Measurements from ENCODE around the gene MVD.

The MVD gene

DNA sequence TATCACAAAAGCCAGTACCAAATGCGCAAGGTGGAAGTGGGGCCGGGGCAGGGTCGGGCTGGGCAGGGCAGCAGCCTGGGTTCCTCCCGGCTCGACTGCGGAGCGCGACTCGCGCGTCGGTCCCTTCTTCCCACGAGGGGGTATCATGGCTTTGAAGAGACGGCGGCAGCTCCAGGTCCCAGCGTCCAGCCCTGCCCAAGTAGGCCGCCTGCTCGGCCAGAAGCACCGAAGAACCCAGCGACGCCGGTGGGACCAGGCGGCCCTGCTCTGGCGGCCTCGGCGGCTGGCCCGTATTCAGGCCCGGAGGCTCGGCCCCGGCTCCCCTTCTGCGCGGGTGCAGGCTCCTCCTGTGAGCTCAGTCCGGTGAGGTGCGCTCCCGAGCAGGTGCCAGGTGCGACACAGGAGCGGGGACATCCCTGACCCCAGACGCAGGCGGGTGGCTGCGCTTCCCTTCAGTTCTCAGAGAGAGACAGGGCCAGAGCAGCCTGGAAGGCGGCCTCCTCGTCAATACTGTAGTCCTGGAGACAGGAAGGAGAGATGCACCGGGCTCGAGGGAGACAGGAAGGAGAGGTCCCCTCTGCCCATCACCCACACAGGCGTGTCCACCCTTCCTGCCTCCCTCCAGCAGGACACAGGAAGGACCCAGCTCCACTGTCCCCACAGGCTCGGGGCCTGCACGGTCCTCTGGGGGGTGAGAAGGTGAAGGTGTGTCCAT is 34.4 kb upstream of the MVD start:
- no peak for DNase-seq

DNA sequence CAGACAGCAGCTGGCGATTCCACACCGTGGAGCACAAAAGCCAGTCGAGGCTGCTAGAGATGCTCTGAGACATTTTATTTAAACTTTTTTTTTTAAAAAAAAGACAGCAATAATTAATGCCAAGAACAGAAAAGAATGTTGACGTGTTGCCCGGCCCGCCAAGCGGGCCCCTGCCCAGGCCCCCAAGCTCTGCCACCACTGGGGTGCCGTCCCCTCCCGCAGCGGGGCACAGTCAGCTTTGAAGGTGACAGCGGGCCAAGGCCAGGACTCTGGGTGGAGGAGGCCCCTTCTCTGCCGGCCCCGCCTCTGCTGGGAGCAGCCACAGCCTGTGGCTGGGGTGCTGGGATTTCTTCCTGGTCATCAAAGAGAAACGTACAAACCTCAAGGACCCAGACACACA is 33.5 kb upstream of the MVD start:
- no peak for DNase-seq

DNA sequence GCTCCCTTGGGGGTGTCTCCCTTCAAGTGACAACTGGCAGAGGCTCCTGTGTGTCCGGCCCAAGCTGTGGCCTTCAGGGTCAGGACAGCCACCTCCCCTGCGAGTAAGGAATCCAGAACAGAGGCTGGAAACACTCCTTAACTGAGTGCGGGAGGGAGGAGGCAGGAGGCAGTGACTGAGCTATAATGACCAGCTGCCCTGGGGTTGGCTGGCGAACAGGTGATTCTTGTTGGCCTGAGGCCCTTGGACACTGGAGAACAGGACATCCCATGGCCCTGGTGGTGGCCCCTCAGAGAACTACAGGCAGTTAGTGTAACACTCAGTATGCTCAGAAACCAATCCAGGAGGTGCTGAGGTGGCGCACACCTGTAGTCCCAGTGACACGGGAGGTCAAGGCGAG is 32.9 kb upstream of the MVD start:
- no peak for DNase-seq

DNA sequence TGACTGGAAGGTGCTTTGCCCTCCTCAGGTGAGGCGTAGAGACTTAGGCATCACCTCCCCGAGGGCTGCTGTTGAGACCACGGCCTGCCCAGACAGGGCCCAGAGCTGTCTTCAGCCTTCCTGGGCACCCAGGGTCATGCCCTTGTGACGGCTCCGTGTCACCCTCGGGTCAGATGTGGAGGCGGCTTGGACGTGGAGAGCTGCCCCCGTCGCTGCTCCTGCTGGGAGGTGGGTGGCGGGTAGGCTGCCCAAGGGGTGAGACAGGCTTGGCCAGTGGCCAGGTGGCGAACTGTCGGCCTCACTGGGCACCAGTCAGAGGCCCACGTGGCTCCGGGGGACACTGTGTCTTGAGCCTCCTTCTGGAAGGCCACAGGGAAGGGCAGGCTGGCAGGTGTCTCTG is 32.3 kb upstream of the MVD start:
- DNase-seq = no peak

DNA sequence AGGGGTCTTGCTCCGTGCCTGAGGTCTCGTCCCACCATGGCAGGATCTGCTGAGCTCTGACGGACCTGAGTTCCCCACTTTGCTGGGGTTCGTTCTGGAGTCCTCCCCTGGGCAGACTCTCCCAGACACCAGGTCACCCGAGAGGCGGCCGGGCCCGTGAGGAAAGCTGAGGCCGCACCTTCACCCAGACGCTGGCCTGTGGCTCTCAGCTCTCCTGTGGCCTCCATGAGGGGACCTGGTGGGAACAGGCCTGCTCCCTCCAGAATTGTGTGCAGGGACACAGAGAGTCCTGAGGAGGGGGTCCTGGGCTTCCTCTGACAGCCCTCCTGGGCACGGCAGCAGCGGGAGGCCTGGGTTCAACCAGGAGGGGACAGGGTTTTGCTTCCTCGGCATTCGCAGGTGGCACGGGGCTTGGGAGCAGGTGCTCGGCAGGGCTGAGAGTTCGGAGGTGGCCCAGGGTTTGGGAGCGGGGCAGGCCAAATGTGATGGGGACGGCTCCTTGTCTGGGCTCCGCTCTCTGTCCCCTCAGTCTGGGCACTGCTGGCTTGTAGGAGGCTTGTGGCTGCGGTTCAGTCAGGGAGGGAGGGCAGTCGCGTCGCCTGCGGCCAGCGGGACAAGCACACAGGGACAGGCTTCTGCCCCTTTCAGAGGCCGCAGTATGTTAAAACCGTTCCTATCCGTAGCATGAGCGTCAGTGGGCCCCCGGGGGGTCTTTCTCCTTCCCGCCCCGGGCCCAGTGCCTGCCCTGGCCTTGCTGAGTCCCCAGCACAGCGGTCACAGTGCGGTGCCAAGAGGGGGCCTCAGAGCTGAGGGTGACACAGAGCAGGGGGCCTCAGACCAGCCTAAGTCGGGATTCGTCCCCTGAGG is 31.6 kb upstream of the MVD start:
- DNase-seq = no peak

DNA sequence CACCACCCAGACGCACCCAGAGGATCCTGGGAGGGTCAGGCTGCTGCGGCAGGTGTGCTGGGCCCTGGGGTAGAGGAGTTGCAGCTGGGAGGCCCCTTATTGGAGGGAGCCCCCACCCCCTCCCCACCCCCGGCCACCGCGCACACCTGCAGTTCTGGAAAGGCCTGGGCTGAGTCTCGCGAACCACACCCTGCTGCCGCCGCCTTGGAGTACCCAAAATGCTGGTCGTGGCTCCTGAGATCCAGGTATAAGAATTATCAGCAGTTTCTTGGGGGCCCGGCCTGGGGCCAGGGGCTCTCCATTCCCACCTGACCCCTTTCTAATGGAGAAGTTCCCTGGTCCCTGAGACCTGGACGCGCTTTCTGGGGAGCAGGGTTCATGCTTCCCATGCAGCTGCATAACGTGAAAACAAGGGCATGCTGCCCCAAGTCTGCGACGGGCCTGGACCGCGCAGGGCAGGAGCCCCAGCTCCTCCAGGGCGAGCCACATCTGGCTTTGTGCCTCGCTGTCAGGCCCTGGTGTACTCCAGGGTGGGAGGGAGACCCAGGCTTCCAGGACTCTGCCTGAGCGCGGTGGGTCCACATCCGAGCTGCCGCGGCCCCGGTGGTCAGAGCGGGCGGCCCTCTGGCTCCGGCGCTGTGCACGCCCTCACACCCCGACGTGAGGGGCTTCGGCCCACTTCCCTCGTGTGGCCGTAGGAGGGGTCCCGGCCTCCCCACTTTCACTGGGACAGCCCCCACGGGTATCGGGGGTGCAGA is 30.7 kb upstream of the MVD start:
- DNase-seq = no peak

DNA sequence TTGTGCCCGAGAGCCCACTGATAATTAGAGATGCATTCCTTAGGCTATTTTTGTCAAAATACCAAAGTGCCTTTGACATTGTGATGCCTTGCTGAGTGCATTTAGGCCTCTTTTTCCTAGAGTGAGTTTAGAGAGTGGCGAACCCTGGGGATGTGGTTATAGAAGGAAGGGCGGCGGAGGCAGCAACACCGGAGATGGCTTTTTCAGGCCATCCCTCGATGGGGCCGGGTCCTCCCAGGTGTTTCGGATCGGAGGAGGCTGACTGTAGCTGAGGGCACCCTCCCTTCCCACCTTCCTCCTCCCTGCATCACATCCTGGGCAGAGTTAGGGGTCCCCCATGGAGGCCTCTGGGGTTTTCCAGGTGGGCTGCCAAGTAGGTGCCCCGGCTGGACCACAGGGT is 30.0 kb upstream of the MVD start:
- no peak for DNase-seq

DNA sequence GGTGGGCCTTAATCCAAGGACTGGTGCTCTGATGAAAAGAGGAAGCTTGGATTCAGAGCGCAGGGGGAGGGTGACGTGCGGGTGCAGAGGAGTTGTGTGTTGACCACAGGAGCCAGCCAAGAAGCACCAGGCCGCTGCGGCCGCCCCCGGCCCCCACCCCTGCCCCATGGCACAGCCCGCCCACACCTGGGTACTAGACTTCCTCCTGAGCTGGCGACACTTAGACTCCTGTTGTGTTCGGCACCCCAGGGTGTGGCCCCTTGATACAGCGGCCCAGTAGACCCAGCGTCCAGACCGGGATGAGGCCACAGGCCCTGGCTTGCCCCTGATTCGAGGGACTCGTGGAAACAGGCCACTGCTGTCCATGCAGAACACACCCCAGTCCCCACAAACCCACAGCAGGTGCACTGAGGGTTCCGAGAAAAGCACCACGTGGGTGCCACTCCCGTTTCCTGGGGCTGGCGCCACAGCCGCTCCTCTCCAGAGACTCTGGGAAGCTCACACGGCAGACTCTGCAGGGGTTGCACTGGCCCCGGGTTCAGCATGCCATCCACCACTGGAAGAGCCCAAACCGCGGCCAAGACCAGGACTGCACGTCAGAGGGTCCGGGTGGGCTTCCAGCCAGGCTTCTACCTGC is 29.2 kb upstream of the MVD start:
- peak; percentile 48 for DNase-seq

DNA sequence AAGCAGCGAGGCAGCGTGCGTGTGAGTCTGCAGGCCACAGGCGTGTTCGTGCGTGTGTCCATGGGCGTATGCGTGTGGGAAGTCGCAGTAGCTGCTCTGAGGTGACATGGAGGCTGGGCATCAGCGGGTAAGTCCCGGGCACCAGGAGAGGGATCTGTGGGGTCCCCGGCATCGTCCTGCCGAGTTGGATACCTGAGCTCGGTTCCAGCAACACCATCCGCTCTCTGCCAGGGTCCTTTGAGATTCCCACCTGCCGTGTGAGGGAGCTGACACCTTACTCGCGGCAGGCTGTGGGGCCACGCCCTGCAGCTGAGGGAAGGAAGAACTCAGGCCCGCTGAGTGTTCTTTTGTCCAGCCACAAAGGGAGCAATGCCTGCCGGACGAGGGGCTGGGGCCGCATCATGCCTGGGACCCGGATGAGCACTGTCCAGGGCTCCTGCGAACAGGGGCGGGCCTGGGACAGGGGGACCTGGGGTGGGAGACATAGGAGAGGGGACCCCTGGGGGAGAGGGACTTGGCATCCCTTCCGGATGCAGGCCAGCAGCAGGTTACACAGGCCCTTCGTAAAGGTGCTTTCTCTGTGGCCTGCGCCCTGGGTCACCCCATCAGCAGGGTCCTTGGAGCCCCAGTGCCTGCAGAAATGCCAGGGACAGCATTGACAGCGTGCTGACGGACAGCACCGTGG is 28.4 kb upstream of the MVD start:
- DNase-seq = no peak

DNA sequence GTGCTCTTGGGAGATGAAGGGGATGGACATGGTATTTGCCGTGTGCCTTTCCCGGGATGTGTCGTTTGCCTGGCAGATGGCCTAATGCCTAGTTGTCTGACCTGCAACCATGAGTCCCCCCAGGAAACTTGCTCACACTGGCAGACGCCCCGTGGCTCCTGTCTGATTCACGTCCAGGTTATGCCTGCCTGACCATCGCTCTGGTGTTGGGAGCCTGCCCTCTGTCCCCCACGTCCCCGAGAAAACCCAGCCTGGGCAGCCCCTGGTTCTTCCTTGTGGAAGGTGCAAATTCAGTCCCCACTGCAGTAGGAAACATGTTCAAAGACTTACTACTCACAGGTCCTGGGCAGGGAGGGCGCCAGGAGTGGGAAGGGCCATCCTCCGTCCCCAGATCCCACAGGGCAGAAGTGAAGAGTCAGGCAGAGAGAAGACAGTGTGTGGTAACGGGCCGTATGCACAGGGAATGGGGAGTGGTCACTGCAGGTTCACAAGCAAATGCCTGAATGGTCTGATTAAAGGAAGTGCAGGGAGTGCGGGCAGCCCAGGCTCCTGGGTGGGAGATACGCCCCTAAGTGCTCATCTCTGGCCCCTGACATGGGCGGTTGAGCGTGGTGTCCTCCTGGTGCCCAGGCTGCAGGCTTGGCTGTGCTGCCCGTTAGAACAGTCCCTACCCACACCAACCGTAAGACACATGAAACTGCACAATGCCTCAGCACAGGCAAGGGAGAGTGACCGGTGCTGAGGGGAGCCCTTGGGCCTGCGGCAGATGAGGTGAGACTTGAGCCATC is 27.6 kb upstream of the MVD start:
- DNase-seq = no peak

DNA sequence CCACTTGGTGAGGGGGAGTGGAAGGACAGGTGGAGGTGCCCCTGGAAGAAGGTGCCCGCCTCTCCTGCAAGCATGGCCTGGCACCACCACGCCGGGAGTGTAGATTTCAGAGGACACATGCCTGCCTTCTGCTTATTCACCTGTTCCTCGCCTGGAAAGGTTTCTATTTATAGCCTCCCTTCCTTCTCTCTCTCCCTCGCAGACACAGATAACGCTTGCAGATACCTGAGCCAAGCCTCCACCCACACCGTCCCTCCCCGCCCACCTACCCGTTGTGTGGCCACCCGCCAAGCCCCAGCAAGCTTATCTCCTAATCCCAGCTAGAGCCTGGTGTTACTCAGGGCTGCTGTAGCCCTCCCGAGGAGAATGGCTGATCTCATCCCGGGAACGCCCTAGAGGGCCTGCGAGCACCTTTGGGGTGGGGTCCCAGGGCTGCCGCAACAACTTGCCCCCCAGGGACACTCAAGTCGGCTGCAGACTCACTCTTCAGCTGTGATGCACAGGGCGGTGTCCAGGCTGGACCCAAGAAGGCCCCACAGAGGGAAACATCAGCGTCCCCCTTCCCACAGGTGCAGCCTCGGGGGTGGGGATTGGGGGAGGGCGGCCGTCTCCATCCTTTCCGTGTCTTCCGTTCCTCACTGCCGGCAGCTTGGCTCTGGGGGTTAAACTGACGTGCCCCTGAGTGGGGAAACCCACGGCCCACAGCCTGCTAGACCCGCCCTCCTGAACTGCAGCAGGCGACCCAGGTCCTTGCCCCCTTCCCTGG is 25.3 kb upstream of the MVD start:
- DNase-seq = no peak

DNA sequence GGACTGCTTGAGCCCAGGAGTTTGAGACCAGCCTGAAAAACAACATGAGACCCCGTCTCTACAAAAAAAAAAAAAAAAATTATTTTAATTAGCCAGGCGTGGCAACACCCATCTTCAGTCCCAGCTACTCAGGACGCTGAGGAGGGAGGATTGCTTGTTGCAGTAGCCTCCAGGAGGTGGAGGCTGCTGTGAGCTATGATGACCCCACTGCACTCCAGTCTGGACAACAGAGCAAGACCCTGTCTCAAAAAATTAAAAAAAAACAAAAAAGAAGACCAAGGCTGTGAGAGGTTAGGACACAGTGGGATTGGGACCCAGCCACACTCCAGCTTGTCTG is 24.8 kb upstream of the MVD start:
- no peak for DNase-seq

DNA sequence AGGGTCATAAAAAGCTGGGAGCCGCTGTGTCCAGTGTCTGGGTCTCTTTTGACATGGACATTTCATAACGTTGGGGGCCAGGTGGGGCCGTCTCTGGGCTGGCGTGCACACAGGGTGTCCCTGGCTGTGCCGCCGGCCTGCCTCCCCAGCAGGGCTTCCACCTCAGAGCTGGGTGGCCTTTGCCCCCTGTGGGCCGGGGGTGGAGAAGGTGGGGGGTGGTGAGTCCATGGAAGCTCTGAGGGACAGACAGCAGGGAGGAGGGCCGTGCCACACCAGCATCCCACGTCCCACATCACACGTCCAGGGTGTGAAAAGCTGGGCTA is 24.3 kb upstream of the MVD start:
- no peak for DNase-seq

DNA sequence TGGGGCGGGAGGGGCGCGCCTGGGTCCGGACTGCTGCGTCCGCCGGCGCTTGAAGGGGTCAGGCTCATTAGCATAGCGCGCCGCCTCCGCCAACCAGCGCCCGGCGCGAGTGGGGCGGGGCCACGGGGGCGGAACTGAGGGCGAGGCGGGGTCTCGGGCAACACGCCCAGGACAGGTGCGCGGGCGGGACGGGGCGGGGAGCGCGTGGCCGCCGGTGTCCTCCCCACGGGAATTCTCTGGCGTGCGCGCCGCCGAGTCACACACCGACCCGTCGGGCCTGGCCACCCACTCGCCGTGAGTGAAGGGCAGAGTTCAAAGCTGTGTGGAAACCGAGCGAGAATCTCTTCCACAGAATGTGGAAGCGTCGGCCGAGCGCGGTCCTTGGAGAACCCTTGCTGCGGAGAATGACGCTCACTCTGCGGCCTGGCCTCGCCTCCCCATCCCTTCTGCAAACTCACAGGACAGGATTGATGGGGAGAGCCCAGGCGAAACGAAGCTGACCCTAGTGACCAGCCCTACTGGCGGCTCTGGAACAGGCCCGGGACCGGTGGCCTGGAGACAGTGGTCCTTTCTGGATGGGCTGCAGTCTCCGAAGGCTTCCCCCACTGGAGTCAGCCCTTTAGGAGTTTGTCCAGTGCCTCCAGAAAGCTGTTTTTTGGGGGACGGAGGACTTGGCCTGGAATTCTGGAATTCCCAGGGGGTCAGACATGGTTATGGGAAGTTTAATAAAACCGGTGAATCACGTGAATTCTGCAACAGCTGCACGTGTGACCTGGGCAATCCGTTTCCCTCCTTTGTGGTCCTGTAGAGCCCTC is 23.8 kb upstream of the MVD start, which contains the start of gene SNAI3:
TSS of gene SNAI3 (minus strand) at position 69 of the 815 bp plus-strand sequence. CDS start 101 bp downstream, outside the sequence.
- peak; percentile 94 for DNase-seq

DNA sequence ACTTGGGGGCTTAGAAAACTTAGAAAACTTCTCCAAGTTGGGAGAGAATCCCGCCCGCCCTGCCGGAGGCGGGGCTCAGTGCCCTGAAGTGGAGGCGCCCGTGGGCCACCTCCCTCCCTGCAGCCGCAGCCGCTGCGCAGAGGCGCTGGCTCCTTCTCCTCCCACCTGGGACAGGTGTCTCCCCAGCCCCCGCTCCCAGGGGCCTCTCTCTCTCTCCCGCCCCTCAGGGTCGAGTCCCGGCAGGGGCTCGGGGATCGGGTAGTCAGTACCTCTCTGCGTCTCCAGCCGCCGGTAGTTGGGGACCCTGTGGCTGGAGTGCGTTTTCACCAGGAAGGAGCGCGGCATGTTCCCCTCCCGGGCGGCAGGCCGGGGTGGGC is 23.2 kb upstream of the MVD start:
- DNase-seq = peak; percentile 58

DNA sequence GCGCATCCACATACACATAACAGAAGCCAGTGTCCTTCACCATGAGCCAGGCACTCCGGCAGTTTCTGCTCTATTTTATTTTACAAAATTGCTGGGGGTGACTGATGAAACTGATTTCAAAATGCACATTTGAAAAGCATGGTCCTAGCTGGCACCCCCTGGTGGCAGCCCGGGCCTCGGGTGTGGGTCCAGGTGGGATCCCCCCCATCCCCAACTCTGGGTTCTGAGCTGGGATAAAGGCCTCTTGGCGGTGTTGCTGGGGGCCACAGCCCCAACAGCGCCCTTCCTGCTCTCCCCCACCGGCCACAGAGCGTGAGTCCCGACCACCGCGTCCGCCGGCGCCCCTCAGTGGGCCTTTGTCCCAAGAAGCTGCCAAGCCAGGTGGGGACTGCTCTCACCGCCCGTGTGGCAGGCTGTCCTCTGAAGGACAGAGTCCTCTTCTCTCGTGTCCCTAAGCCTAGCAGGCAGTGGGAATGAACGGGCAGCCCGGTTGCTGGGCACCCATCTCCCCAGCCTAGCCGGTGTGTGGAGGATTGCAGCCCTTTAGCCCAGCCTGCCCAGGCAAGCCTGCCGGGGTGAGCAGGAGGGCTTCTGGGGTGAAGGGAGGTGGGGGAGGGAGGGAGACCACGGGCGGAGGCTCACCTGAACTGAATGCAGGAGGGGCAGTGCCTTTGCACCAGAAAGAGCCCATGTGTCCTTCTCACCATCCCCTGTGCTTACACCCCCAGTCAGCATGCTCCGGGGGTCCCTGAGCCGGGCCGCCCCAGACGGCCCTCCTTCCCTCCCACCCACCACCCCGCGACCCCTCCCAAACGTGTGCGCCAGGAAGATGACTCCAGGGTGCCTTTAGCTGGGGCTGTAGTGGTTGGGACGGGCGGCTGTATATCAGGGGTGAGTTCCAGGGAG is 22.5 kb upstream of the MVD start:
- peak; percentile 85 for DNase-seq

DNA sequence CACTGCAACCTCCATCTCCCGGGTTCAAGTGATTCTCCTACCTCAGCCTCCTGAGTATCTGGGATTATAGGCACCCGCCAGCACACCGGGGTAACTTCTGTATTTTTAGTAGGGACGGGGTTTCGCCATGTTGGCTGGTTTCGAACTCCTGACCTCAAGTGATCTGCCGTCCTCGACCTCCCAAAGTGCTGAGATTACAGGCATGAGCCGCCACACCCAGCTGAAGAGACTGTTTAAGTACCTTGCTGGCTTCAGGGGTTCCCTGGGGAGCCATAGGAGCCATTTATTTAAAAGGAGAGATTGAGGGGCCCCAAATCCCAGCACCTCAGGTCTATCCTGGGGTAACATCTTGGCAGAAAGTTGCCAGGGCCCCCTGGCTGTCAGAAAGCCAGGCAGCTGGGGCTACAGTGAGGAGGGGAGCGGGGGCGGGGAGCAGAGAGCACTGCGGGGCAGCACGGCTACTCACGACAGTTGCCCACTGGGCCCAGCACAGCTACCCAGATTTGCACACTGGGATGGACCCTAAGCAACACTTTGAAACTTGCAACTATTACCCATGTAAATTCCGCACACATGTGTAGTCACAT is 21.8 kb upstream of the MVD start:
- no peak for DNase-seq

DNA sequence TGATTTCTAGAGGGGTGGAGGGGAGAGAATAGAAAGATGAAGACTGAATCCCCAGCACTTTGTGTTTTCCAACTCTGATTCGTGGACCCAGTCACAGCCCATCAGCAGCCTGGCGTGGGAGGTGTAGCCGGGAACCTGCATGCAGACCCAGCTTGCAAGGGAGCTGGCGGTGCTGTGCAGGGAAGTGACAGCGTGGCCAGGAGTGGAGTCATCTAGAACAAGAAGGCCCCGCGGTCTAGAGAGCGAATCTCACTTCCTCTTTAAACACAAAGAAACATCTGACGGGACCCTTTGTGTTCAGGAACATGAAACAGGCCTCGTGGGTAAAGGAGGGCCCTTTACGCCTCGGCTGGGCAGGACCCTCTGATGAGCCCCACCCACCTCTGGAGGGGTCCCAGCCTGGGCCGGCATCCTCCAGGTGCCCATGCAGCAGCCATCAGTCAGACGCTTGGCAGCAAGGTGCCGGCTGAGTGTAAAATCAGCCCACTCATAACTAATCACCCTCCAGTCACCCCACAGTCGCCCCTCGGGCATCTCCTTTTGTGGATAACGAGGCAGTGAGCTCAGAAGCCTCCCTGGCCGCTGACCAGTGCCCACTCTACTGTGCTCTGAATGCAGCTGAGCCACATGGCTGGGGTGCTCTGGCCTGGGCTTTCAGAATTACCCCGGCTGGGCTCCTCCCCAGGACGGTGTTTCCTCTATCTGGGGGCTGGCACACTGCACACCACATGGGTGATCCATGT is 19.0 kb upstream of the MVD start:
- DNase-seq = peak; percentile 85
